ENCODE data around the gene ANO3. TPM values are rescaled to one million over a fixed set of nuclear protein-coding genes. Genes with fewer than 3 reads are reported as not detected.

ANO3 gene
- total and polyA plus RNA-seq, 2 of the 8 experiments (the other 6 are each of a cell fraction or from before 2014, with no cell fraction given): not detected

- no peak overlapping the region for H3K4me3 ChIP-seq (ENCODE audit: extremely low read depth in 1 of 4, insufficient read depth in 2 of 4, low read depth in 3 of 4, low read length in 4 of 4)
- H3K4me2 ChIP-seq (ENCODE audit: insufficient read depth in 1 of 2, low read depth in 2 of 2, low read length in 2 of 2): 0 out of 4 replicates have a peak overlapping the region, but pooled peaks of 1 of the 2 experiments have one; percentile 22
- no peaks in the 10 kb centered on the region for H3K27me3 ChIP-seq (replicated peaks in 1 of 4; ENCODE audit: control insufficient read depth in 3 of 4, extremely low read depth in 1 of 4, insufficient read depth in 3 of 4, low read length in 3 of 4)
- H2BK120ac ChIP-seq (replicated peaks; ENCODE audit: low read depth, low read length): peak overlapping the region; percentile 16
- TF ChIP-seq YY1 (IDR thresholded peaks at IDR 0.05; ENCODE audit: low read depth, low read length) (no peak), POLR2AphosphoS5 (IDR thresholded peaks at IDR 0.05; ENCODE audit: low read depth, low read length) (no peak), SRF (IDR thresholded peaks at IDR 0.05; ENCODE audit: low read depth, low read length) (no peak), TEAD4 (IDR thresholded peaks at IDR 0.05; ENCODE audit: low read depth, low read length) (peak; percentile 58; the same call in 1 of the 2 replicates), POU5F1 (IDR thresholded peaks at IDR 0.05; ENCODE audit: low read depth, low read length) (no peak), MAX (IDR thresholded peaks at IDR 0.05) (no peak), CBX8 (IDR thresholded peaks at IDR 0.05; ENCODE audit: borderline replicate concordance, low read depth, low read length) (no peak), SP4 (IDR thresholded peaks at IDR 0.05; ENCODE audit: low read length) (no peak)
- no peaks in the 10 kb centered on the region for H3K36me3 ChIP-seq (ENCODE audit: control insufficient read depth in 2 of 4, insufficient read depth in 4 of 4, low read length in 3 of 4)
- no peak overlapping the region for H2AK5ac ChIP-seq (ENCODE audit: low read depth, low read length)
- H3K79me2 ChIP-seq (ENCODE audit: control insufficient read depth in 1 of 2, insufficient read depth in 2 of 2, low read length in 2 of 2): no peaks in the 10 kb centered on the region
- H4K8ac ChIP-seq (ENCODE audit: extremely low read depth, insufficient read depth, low read length): peak overlapping the region; percentile 22; the same call in 1 of the 2 replicates
- H3K9me3 ChIP-seq (ENCODE audit: insufficient read depth in 2 of 2, low read depth in 1 of 2, low read length in 1 of 2): no peaks in the 10 kb centered on the region
- peaks cover 0 to 6% (median 2%) of the 10 kb centered on the region in 4 experiments; a peak in 2 of 7 replicates for H3K4me1 ChIP-seq (replicated peaks in 1 of 4; ENCODE audit: control insufficient read depth in 3 of 4, insufficient read depth in 4 of 4, low read length in 3 of 4)
- no peak overlapping the region for H3K27ac ChIP-seq (ENCODE audit: low read depth, low read length)
- no peak overlapping the region for H4K91ac ChIP-seq (replicated peaks; ENCODE audit: insufficient read length, low read length)
- no peak overlapping the region for H2BK20ac ChIP-seq (ENCODE audit: low read length)
- H3K9ac ChIP-seq (replicated peaks in 1 of 4; ENCODE audit: extremely low read depth in 1 of 4, low read depth in 3 of 4, low read length in 3 of 4): no peak overlapping the region
- H4K5ac ChIP-seq (ENCODE audit: insufficient read length, low read depth, low read length): no peak overlapping the region
- no peaks in the 10 kb centered on the region for H3K23me2 ChIP-seq (ENCODE audit: low read depth, low read length)
- H2BK12ac ChIP-seq (ENCODE audit: low read depth, low read length): 0 out of 2 replicates have a peak overlapping the region, but pooled peaks have one; percentile 5
- H4K20me1 ChIP-seq (replicated peaks in 1 of 2; ENCODE audit: control insufficient read depth in 1 of 2, insufficient read depth in 2 of 2, low read length in 2 of 2): no peaks in the 10 kb centered on the region
- H3K14ac ChIP-seq (ENCODE audit: insufficient read length): no peak overlapping the region
- no peak overlapping the region for H3K18ac ChIP-seq (ENCODE audit: extremely low read depth, low read length)
- no peaks in the 10 kb centered on the region for H3K79me1 ChIP-seq (ENCODE audit: low read depth, low read length)
- no peak overlapping the region for H3K56ac ChIP-seq (replicated peaks; ENCODE audit: insufficient read length, low read depth, low read length)
- H2BK15ac ChIP-seq (ENCODE audit: low read length): no peak overlapping the region
- FAIRE-seq (no peak), DNase-seq (ENCODE audit: low read depth in 1 of 2, low spot score in 2 of 2) (no peak)
- ChIA-PET POLR2A (ENCODE audit: partially characterized antibody) (no interaction called here), CTCF (ENCODE audit: partially characterized antibody) (interaction anchor here (1.3 kb wide), 1 partner anchor 21 kb away, joined by 5 read pairs; no protein-coding TSS in a partner anchor)
- H2BK5ac ChIP-seq (ENCODE audit: low read depth, low read length): no peak overlapping the region
- H2AFZ ChIP-seq (ENCODE audit: low read length): peak overlapping the region; percentile 97
- 82% methylated on average over 11 of the region's 11 CpGs; no CpG with 5 or more reads in 1 of the 2 experiments for WGBS, 2 experiments (ENCODE audit: extremely low coverage in 1 of 2, insufficient coverage in 1 of 2, insufficient read length in 1 of 2, insufficient replicate concordance in 2 of 2, low coverage in 1 of 2, low lambda C conversion rate in 2 of 2, missing lambda C conversion rate in 1 of 2)
- H3K4ac ChIP-seq (replicated peaks; ENCODE audit: insufficient read length, low read depth, low read length): no peak overlapping the region
- H3K23ac ChIP-seq (ENCODE audit: insufficient read length): no peak overlapping the region
These were observed 241.0 kb downstream of the ANO3 start for GRCh38 chr11:26572770-26573402.
